Colonic mucosa (tissue), 4 donors: ENCODE data around the gene ZNF804A. TPM values are rescaled to one million over a fixed set of nuclear protein-coding genes. Genes with fewer than 3 reads are reported as not detected.
"Not testable (repeated sequence)": the region's sequence is repeated elsewhere in the genome, so short reads cannot be mapped to it uniquely, and the experiment has no call there.

ENCODE experiments used
- DNase-seq: peaks from one replicate; pipeline ENCODE4 v3.0.0-alpha.2; 2020
- H3K27ac ChIP-seq: fragments of 200-600 bp; one replicate; pipeline ENCODE4 v1.8.0; 2021
- H3K27me3 ChIP-seq: fragments of 200-600 bp; one replicate; pipeline ENCODE4 v1.8.0; 2021
- H3K36me3 ChIP-seq: fragments of 200-600 bp; one replicate; pipeline ENCODE4 v1.8.0; 2021
- H3K4me1 ChIP-seq: fragments of 200-600 bp; one replicate; pipeline ENCODE4 v1.8.0; 2021; ENCODE audit warnings: mild to moderate bottlenecking
- H3K4me3 ChIP-seq: fragments of 200-600 bp; one replicate; pipeline ENCODE4 v1.8.0; 2021
- H3K9ac ChIP-seq, 2 donors: one replicate each; pipeline ENCODE4 v1.7.0; 2013; ENCODE audit warnings: control low read depth in 2 of 2, low read depth in 2 of 2, low read length in 2 of 2
- H3K9me3 ChIP-seq: fragments of 200-600 bp; one replicate; pipeline ENCODE4 v1.8.0; 2021
- intact Hi-C: fragments of 100-400 bp; cut with DNase I; formaldehyde crosslinking; loops from one replicate; pipeline ENCODE4 v1.14.1; 2022
- total RNA-seq, 2 donors: library from RNA; stranded (reverse); fragmentation: NEBNext Ultra II Directional in 1 of 2; extraction: Animal tissue kit (Norgen Biotek cat#: 25700) in 1 of 2; gene quantifications; one replicate each; pipeline ENCODE4 v1.2.1, GENCODE V29; 2021
- TF ChIP-seq, protein P1 (sequence below): fragments of 200-600 bp; IDR thresholded peaks from one replicate; pipeline ENCODE4 v1.8.0; 2022; ENCODE audit warnings: antibody characterized with exemption, mild to moderate bottlenecking
- donor health status: healthy.
- donor health status: DM: no; HTN: no; CAD: no.
- donor health status: DM: no; HTN: no; CAD: no.

ZNF804A gene
- total RNA-seq, 2 donors from 2014 or later, result 0.13 TPM; not detected in 1

DNA sequence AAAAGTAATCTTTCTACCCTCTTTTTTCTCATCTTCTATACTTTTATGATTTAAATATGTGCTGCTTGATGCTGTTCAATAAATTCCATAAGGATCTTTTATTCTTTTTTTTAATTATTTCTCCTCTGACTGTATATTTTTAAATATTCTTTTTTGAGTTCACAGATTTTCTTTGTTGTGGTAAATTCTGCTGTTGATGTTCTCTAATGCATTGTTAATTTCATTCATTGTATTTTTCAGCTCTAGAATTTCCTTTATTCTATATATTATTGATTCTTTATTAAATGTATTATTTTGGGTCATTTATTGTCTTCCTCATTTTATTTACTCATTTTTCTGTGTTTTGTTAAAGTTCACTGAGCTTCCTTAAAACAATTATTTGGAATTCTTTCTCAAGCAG lies 260.9 kb downstream of the ZNF804A start:
- intact Hi-C loops, result no loop called here
- Histone ChIP-seq H3K9me3 (no peaks in the 10 kb centered on the region), H3K4me3 (no peak overlapping the region), H3K4me1 (no peaks in the 10 kb centered on the region), H3K27ac (no peak overlapping the region), H3K9ac (no peak overlapping the region), H3K36me3 (no peaks in the 10 kb centered on the region), H3K27me3 (no peaks in the 10 kb centered on the region)
- TF ChIP-seq, protein P1, sequence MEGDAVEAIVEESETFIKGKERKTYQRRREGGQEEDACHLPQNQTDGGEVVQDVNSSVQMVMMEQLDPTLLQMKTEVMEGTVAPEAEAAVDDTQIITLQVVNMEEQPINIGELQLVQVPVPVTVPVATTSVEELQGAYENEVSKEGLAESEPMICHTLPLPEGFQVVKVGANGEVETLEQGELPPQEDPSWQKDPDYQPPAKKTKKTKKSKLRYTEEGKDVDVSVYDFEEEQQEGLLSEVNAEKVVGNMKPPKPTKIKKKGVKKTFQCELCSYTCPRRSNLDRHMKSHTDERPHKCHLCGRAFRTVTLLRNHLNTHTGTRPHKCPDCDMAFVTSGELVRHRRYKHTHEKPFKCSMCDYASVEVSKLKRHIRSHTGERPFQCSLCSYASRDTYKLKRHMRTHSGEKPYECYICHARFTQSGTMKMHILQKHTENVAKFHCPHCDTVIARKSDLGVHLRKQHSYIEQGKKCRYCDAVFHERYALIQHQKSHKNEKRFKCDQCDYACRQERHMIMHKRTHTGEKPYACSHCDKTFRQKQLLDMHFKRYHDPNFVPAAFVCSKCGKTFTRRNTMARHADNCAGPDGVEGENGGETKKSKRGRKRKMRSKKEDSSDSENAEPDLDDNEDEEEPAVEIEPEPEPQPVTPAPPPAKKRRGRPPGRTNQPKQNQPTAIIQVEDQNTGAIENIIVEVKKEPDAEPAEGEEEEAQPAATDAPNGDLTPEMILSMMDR, result no peak
- no peak for DNase-seq

DNA sequence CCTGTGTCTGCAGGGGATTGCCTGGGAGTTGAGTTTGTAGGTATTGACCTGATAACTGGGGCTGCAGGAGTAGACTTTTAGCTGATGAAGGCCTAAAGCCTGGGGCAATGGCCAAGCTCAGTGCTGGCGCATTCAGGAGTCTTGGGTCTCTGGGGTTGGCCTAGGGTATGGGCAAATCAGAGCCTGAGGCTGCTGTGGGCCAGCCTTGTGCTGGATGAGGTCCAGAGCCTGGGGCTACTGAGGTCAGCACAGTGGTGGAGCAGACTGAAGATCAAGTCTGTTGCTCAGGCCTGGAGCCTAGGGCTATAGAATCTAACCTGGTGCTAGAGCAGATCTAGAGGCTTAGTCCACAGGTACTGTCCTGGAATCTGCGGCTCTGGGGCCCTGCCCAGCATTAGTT lies 262.4 kb downstream of the ZNF804A start:
- Histone ChIP-seq H3K9ac (no peak overlapping the region), H3K4me1 (no peaks in the 10 kb centered on the region), H3K27me3 (no peaks in the 10 kb centered on the region), H3K27ac (no peak overlapping the region), H3K4me3 (no peak overlapping the region), H3K9me3 (no peaks in the 10 kb centered on the region), H3K36me3 (no peaks in the 10 kb centered on the region)
- no peak for DNase-seq
- TF ChIP-seq, protein P1, result no peak
- intact Hi-C loops, result no loop called here

DNA sequence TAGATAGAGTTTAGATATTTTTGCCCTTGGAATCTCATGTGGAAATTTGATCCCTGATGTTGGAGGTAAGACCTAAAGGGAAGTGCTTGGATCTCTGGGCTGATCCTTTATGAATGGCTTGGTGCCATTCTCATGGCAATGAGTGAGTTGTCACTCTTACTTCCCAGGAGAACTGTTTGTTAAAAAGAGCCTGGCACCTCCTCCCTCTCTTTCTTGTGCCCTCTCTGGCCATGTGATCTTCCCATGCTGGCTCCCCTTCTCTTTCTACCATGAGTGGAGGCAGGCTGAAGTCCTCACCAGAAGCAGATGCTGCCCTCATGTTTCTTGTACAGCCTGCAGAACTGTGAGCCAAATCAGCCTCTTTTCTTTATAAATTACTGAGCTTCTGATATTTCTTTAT lies 276.9 kb downstream of the ZNF804A start:
- Histone ChIP-seq H3K36me3 (no peaks in the 10 kb centered on the region), H3K9ac (no peak overlapping the region), H3K27ac (no peak overlapping the region), H3K27me3 (no peaks in the 10 kb centered on the region), H3K4me3 (no peak overlapping the region), H3K9me3 (no peaks in the 10 kb centered on the region), H3K4me1 (no peaks in the 10 kb centered on the region)
- TF ChIP-seq, protein P1, result no peak
- no peak for DNase-seq
- intact Hi-C loops, result no loop called here

DNA sequence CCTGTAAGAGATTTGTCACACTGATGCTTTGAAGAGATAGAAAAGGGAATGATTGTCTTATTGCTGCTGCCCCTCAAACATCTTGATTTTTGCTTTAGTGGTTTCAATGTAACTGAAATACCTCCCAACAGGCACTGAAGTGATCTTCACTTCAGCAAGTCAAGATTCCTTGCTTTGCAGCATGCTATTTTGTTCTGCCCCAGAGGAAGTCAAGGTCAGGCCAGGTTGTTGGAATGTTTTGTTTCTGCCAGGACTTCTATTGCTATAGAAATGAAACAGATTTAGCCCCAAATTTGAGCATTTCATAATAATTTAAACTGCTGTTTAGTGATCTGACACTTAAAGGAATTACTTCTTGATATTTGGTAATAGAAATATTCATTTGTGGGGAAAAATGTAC lies 277.6 kb downstream of the ZNF804A start:
- Histone ChIP-seq H3K4me1 (no peaks in the 10 kb centered on the region), H3K36me3 (no peaks in the 10 kb centered on the region), H3K27me3 (no peaks in the 10 kb centered on the region), H3K4me3 (no peak overlapping the region), H3K9ac (no peak overlapping the region), H3K9me3 (no peaks in the 10 kb centered on the region), H3K27ac (no peak overlapping the region)
- intact Hi-C loops, result no loop called here
- TF ChIP-seq, protein P1, result no peak
- no peak for DNase-seq

DNA sequence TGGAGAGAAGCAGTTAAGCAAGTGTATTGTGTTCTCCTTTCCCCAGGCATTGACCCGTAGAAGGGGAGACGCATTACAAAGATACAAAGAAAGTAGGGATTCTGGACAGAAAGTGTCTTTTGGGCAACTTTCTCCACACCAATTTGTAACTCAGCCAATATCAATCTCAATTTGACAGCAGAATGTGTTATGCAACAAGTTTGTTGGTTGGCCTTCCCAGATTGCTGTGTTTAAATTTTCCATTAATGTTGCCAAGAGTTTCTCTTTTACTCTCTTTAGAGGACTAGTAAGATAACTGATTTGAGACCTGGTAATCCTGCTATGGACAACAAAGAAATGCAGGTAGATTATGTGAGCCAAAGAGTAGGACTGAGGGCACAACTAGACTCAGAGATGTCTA lies 279.6 kb downstream of the ZNF804A start:
- Histone ChIP-seq H3K27ac (no peak overlapping the region), H3K9me3 (no peaks in the 10 kb centered on the region), H3K36me3 (no peaks in the 10 kb centered on the region), H3K9ac (no peak overlapping the region), H3K27me3 (no peaks in the 10 kb centered on the region), H3K4me3 (no peak overlapping the region), H3K4me1 (no peaks in the 10 kb centered on the region)
- TF ChIP-seq, protein P1, result no peak
- no peak for DNase-seq
- intact Hi-C loops, result no loop called here

DNA sequence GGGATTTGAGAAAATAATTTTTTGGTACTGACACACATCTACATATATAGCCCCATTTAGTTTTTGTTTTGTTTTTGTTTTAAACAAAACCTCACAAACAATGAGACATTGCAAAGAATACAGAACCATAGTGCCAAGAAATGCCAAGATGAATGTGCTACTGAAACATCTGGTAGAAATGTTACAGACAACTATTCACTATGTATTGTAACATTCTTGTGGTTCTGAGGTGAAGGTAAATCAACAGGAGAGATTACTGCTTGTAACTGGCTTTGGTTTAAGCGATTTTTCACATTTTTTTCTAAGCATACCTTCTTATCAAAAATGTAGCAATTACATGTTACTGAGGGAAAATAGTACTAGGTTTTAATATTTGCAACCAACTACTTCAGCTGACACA lies 281.3 kb downstream of the ZNF804A start:
- intact Hi-C loops, result no loop called here
- H3K27ac ChIP-seq, result no peak overlapping the region
- H3K36me3 ChIP-seq, result no peaks in the 10 kb centered on the region
- DNase-seq, result no peak
- H3K9ac ChIP-seq, result no peak overlapping the region
- H3K4me1 ChIP-seq, result no peaks in the 10 kb centered on the region
- no peaks in the 10 kb centered on the region for H3K27me3 ChIP-seq
- H3K9me3 ChIP-seq, result no peaks in the 10 kb centered on the region
- TF ChIP-seq, protein P1, result no peak
- no peak overlapping the region for H3K4me3 ChIP-seq

DNA sequence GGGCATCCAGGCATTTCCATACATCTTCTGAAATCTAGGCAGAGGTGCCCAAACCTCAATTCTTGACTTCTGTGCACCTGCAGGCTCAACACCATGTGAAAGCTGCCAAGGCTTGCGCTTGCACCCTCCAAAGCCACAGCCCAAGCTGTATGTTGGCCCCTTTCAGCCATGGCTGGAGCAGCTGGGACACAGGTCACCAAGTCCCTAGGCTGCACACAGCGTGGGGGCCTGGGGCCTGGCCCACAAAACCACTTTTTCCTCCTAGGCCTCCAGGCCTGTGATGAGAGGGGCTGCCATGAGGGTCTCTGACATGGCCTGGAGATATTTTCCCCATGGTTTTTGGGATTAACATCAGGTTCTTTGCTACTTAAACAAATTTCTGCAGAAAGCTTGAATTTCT lies 288.3 kb downstream of the ZNF804A start:
- H3K9ac ChIP-seq, H3K4me3 ChIP-seq, H3K27me3 ChIP-seq, H3K27ac ChIP-seq, DNase-seq, intact Hi-C loops, H3K9me3 ChIP-seq, H3K4me1 ChIP-seq, H3K36me3 ChIP-seq: not testable (repeated sequence)
